ENCODE measurements around the gene SPATS2. TPM values are rescaled to one million over a fixed set of nuclear protein-coding genes. Genes with fewer than 3 reads are reported as not detected.

Gene SPATS2
- total RNA-seq, 1 experiment from 2014 or later = 41.7 TPM

GRCh38 chr12:49543914-49544815 is 176.9 kb downstream of the SPATS2 start:
- Histone ChIP-seq H3K36me3 (no peaks in the 10 kb centered on the region), H3K9me3 (replicated peaks) (no peaks in the 10 kb centered on the region), H3K27ac (no peak overlapping the region), H3K4me1 (replicated peaks) (peaks cover 10% of the 10 kb centered on the region), H3K4me3 (no peak overlapping the region), H3K27me3 (replicated peaks) (peaks cover 24% of the 10 kb centered on the region)
- DNase-seq (ENCODE audit: low read depth in 1 of 2, low spot score in 2 of 2) = peak in 1 of 2 experiments; percentile 44

- H3K4me1 ChIP-seq (replicated peaks) = peaks cover 5% of the 10 kb centered on the region
- H3K9me3 ChIP-seq (replicated peaks) = no peaks in the 10 kb centered on the region
- DNase-seq (ENCODE audit: low read depth in 1 of 2, low spot score in 2 of 2) = no peak
- H3K36me3 ChIP-seq = no peaks in the 10 kb centered on the region
- H3K4me3 ChIP-seq = no peak overlapping the region
- H3K27me3 ChIP-seq (replicated peaks) = peaks cover 21% of the 10 kb centered on the region
- no peak overlapping the region for H3K27ac ChIP-seq
These were observed 178.6 kb downstream of the SPATS2 start for GRCh38 chr12:49545815-49546214.

GRCh38 chr12:49546481-49546880 is 179.2 kb downstream of the SPATS2 start:
- Histone ChIP-seq H3K27ac (no peak overlapping the region), H3K4me1 (replicated peaks) (peaks cover 5% of the 10 kb centered on the region), H3K9me3 (replicated peaks) (no peaks in the 10 kb centered on the region), H3K4me3 (no peak overlapping the region), H3K36me3 (no peaks in the 10 kb centered on the region), H3K27me3 (replicated peaks) (peaks cover 22% of the 10 kb centered on the region)
- no peak for DNase-seq (ENCODE audit: low read depth in 1 of 2, low spot score in 2 of 2)

GRCh38 chr12:49547090-49547690 is 179.9 kb downstream of the SPATS2 start:
- H3K27ac ChIP-seq = no peak overlapping the region
- no peaks in the 10 kb centered on the region for H3K9me3 ChIP-seq (replicated peaks)
- H3K27me3 ChIP-seq (replicated peaks) = peaks cover 27% of the 10 kb centered on the region
- no peaks in the 10 kb centered on the region for H3K36me3 ChIP-seq
- no peak overlapping the region for H3K4me3 ChIP-seq
- DNase-seq (ENCODE audit: low read depth in 1 of 2, low spot score in 2 of 2) = no peak
- H3K4me1 ChIP-seq (replicated peaks) = peaks cover 5% of the 10 kb centered on the region

GRCh38 chr12:49548481-49548821 is 181.2 kb downstream of the SPATS2 start:
- Histone ChIP-seq H3K36me3 (no peaks in the 10 kb centered on the region), H3K4me1 (replicated peaks) (peaks cover 5% of the 10 kb centered on the region), H3K9me3 (replicated peaks) (no peaks in the 10 kb centered on the region), H3K27me3 (replicated peaks) (peaks cover 27% of the 10 kb centered on the region), H3K27ac (no peak overlapping the region), H3K4me3 (no peak overlapping the region)
- DNase-seq (ENCODE audit: low read depth in 1 of 2, low spot score in 2 of 2) = peak in 1 of 2 experiments; percentile 41

- Histone ChIP-seq H3K9me3 (replicated peaks) (no peaks in the 10 kb centered on the region), H3K36me3 (no peaks in the 10 kb centered on the region), H3K4me1 (replicated peaks) (peaks cover 5% of the 10 kb centered on the region), H3K27me3 (replicated peaks) (peaks cover 27% of the 10 kb centered on the region), H3K27ac (no peak overlapping the region), H3K4me3 (no peak overlapping the region)
- no peak for DNase-seq (ENCODE audit: low read depth in 1 of 2, low spot score in 2 of 2)
These were observed 181.8 kb downstream of the SPATS2 start for GRCh38 chr12:49548822-49549648.

- DNase-seq (ENCODE audit: low read depth in 1 of 2, low spot score in 2 of 2) = no peak
- H3K27ac ChIP-seq = no peak overlapping the region
- H3K27me3 ChIP-seq (replicated peaks) = peaks cover 27% of the 10 kb centered on the region
- H3K9me3 ChIP-seq (replicated peaks) = no peaks in the 10 kb centered on the region
- peaks cover 5% of the 10 kb centered on the region for H3K4me1 ChIP-seq (replicated peaks)
- H3K36me3 ChIP-seq = no peaks in the 10 kb centered on the region
- no peak overlapping the region for H3K4me3 ChIP-seq
These were observed 182.8 kb downstream of the SPATS2 start for GRCh38 chr12:49549735-49550692.

- no peak for DNase-seq (ENCODE audit: low read depth in 1 of 2, low spot score in 2 of 2)
- Histone ChIP-seq H3K4me3 (no peak overlapping the region), H3K27me3 (replicated peaks) (peaks cover 27% of the 10 kb centered on the region), H3K36me3 (no peaks in the 10 kb centered on the region), H3K27ac (no peak overlapping the region), H3K4me1 (replicated peaks) (peaks cover 5% of the 10 kb centered on the region), H3K9me3 (replicated peaks) (no peaks in the 10 kb centered on the region)
These were observed 183.5 kb downstream of the SPATS2 start for GRCh38 chr12:49550693-49551252.

- H3K27me3 ChIP-seq (replicated peaks) = peaks cover 27% of the 10 kb centered on the region
- H3K27ac ChIP-seq = no peak overlapping the region
- no peaks in the 10 kb centered on the region for H3K9me3 ChIP-seq (replicated peaks)
- peaks cover 2% of the 10 kb centered on the region for H3K36me3 ChIP-seq
- peaks cover 5% of the 10 kb centered on the region for H3K4me1 ChIP-seq (replicated peaks)
- DNase-seq (ENCODE audit: low read depth in 1 of 2, low spot score in 2 of 2) = no peak
- H3K4me3 ChIP-seq = no peak overlapping the region
These were observed 184.8 kb downstream of the SPATS2 start for GRCh38 chr12:49552014-49552413.

GRCh38 chr12:49552425-49552824 is 185.2 kb downstream of the SPATS2 start:
- Histone ChIP-seq H3K4me1 (replicated peaks) (peaks cover 5% of the 10 kb centered on the region), H3K27ac (no peak overlapping the region), H3K4me3 (no peak overlapping the region), H3K9me3 (replicated peaks) (no peaks in the 10 kb centered on the region), H3K27me3 (replicated peaks) (peaks cover 24% of the 10 kb centered on the region), H3K36me3 (peaks cover 6% of the 10 kb centered on the region)
- DNase-seq (ENCODE audit: low read depth in 1 of 2, low spot score in 2 of 2) = no peak

- peaks cover 5% of the 10 kb centered on the region for H3K4me1 ChIP-seq (replicated peaks)
- H3K27me3 ChIP-seq (replicated peaks) = peaks cover 23% of the 10 kb centered on the region
- H3K27ac ChIP-seq = no peak overlapping the region
- no peak for DNase-seq (ENCODE audit: low read depth in 1 of 2, low spot score in 2 of 2)
- no peak overlapping the region for H3K4me3 ChIP-seq
- H3K36me3 ChIP-seq = peaks cover 11% of the 10 kb centered on the region
- no peaks in the 10 kb centered on the region for H3K9me3 ChIP-seq (replicated peaks)
These were observed 185.6 kb downstream of the SPATS2 start for GRCh38 chr12:49552899-49553298.

- peaks cover 19% of the 10 kb centered on the region for H3K27me3 ChIP-seq (replicated peaks)
- H3K4me1 ChIP-seq (replicated peaks) = peaks cover 5% of the 10 kb centered on the region
- no peak overlapping the region for H3K27ac ChIP-seq
- no peak for DNase-seq (ENCODE audit: low read depth in 1 of 2, low spot score in 2 of 2)
- peaks cover 17% of the 10 kb centered on the region for H3K36me3 ChIP-seq
- no peaks in the 10 kb centered on the region for H3K9me3 ChIP-seq (replicated peaks)
- H3K4me3 ChIP-seq = no peak overlapping the region
These were observed 186.3 kb downstream of the SPATS2 start for GRCh38 chr12:49553512-49554088.

All from SJSA1 (cell line).